H9 (cell line): Measurements from ENCODE around the gene NAALADL1. TPM values are rescaled to one million over a fixed set of nuclear protein-coding genes. Genes with fewer than 3 reads are reported as not detected.
A peak's percentile ranks its signal among the peaks of the same experiment; 100 is the strongest.

ENCODE experiments used
- DNase-seq: peaks from one replicate; pipeline ENCODE4 v3.0.0-alpha.2; 2017
- H2AFZ ChIP-seq: one replicate; pipeline ENCODE4 v1.6.1; 2013; ENCODE audit warnings: mild to moderate bottlenecking, low read length, control low read depth, moderate library complexity
- H2AK5ac ChIP-seq: 2 replicates; pipeline ENCODE4 v1.6.1; 2013; ENCODE audit warnings: low read length, control low read depth, mixed read lengths; ENCODE audit not compliant: insufficient read length
- H2BK120ac ChIP-seq: one replicate; pipeline ENCODE4 v1.6.1; 2013; ENCODE audit warnings: low read depth, mild to moderate bottlenecking, low read length, control low read depth, inconsistent platforms; ENCODE audit not compliant: poor library complexity, severe bottlenecking
- H2BK12ac ChIP-seq: 2 replicates; pipeline ENCODE4 v1.6.1; 2013; ENCODE audit warnings: low read length, control low read depth, mixed read lengths, low read depth; ENCODE audit not compliant: insufficient read length
- H2BK15ac ChIP-seq: 2 replicates; pipeline ENCODE4 v1.6.1; 2013; ENCODE audit warnings: low read depth, low read length, control low read depth
- H2BK20ac ChIP-seq: one replicate; pipeline ENCODE4 v1.6.1; 2013; ENCODE audit warnings: low read depth, mild to moderate bottlenecking, low read length, control low read depth, inconsistent platforms; ENCODE audit not compliant: poor library complexity, severe bottlenecking
- H2BK5ac ChIP-seq: 2 replicates; pipeline ENCODE4 v1.6.1; 2013; ENCODE audit warnings: low read length, control low read depth, mixed read lengths; ENCODE audit not compliant: insufficient read length
- H3K14ac ChIP-seq: 2 replicates; pipeline ENCODE4 v1.6.1; 2013; ENCODE audit warnings: low read length, control low read depth; ENCODE audit not compliant: insufficient read depth
- H3K18ac ChIP-seq: 2 replicates; pipeline ENCODE4 v1.6.1; 2013; ENCODE audit warnings: low read depth, mild to moderate bottlenecking, mixed read lengths, low read length, control low read depth; ENCODE audit not compliant: insufficient read length
- H3K23ac ChIP-seq: 2 replicates; pipeline ENCODE4 v1.6.1; 2013; ENCODE audit warnings: low read length, control low read depth, mixed read lengths, low read depth; ENCODE audit not compliant: insufficient read length
- H3K23me2 ChIP-seq: 2 replicates; pipeline ENCODE4 v1.6.1; 2013; ENCODE audit warnings: low read depth, mild to moderate bottlenecking, mixed read lengths, low read length, control low read depth; ENCODE audit not compliant: insufficient read length, poor library complexity, severe bottlenecking
- H3K27ac ChIP-seq: 2 replicates; pipeline ENCODE4 v1.5.1; 2013; ENCODE audit warnings: low read length, control low read depth, mixed read lengths, low read depth; ENCODE audit not compliant: insufficient read length
- H3K27me3 ChIP-seq: 2 replicates; pipeline ENCODE4 v1.6.1; 2013; ENCODE audit warnings: low read length, control low read depth, inconsistent platforms; ENCODE audit not compliant: insufficient read depth
- H3K4ac ChIP-seq: 2 replicates; pipeline ENCODE4 v1.6.1; 2013; ENCODE audit warnings: low read depth, mild to moderate bottlenecking, control low read depth, inconsistent platforms, low read length, moderate library complexity
- H3K4me1 ChIP-seq: 2 replicates; pipeline ENCODE4 v1.6.1; 2013; ENCODE audit warnings: low read length, control low read depth, inconsistent platforms; ENCODE audit not compliant: insufficient read depth
- H3K4me2 ChIP-seq: 2 replicates; pipeline ENCODE4 v1.6.1; 2013; ENCODE audit warnings: low read length, control low read depth, mixed read lengths; ENCODE audit not compliant: insufficient read length, insufficient read depth
- H3K56ac ChIP-seq: 2 replicates; pipeline ENCODE4 v1.6.1; 2013; ENCODE audit warnings: low read depth, mild to moderate bottlenecking, mixed read lengths, low read length, control low read depth; ENCODE audit not compliant: insufficient read length
- H3K79me1 ChIP-seq: 2 replicates; pipeline ENCODE4 v1.6.1; 2013; ENCODE audit warnings: low read depth, mild to moderate bottlenecking, moderate library complexity, low read length, control low read depth, inconsistent platforms; ENCODE audit not compliant: insufficient read depth, poor library complexity, severe bottlenecking
- H3K79me2 ChIP-seq: 2 replicates; pipeline ENCODE4 v1.6.1; 2013; ENCODE audit warnings: low read length, control low read depth, inconsistent platforms; ENCODE audit not compliant: insufficient read depth
- H3K9ac ChIP-seq: 2 replicates; pipeline ENCODE4 v1.6.1; 2013; ENCODE audit warnings: low read length, control low read depth, mixed read lengths; ENCODE audit not compliant: insufficient read length; ENCODE audit errors: extremely low read depth
- H3K9me3 ChIP-seq: one replicate; pipeline ENCODE4 v1.6.1; 2013; ENCODE audit warnings: low read depth, low read length, inconsistent platforms; ENCODE audit not compliant: control insufficient read depth
- H3T11ph ChIP-seq: one replicate; pipeline ENCODE4 v1.6.1; 2013; ENCODE audit warnings: mild to moderate bottlenecking, low read length, control low read depth, inconsistent platforms
- H4K20me1 ChIP-seq: one replicate; pipeline ENCODE4 v1.6.1; 2013; ENCODE audit not compliant: control insufficient read depth, insufficient read length, insufficient read depth
- H4K5ac ChIP-seq: 2 replicates; pipeline ENCODE4 v1.6.1; 2013; ENCODE audit warnings: low read depth, mild to moderate bottlenecking, mixed read lengths, low read length, control low read depth; ENCODE audit not compliant: insufficient read length
- H4K8ac ChIP-seq: replicated peaks from 2 replicates; pipeline ENCODE4 v1.6.1; 2013; ENCODE audit warnings: low read length, control low read depth, mixed read lengths, low read depth; ENCODE audit not compliant: insufficient read length
- H4K91ac ChIP-seq: 2 replicates; pipeline ENCODE4 v1.6.1; 2013; ENCODE audit warnings: low read depth, mild to moderate bottlenecking, moderate library complexity, mixed read lengths, low read length, control low read depth; ENCODE audit not compliant: insufficient read length
- H3K27ac Mint-ChIP-seq, 3 experiments: 2 replicates in 2 of 3; 3 replicates in 1 of 3; pipeline ENCODE4 v1.8.0; 2020 to 2021; ENCODE audit warnings: mixed read lengths in 3 of 3, mild to moderate bottlenecking in 1 of 3, moderate library complexity in 1 of 3
- H3K27me3 Mint-ChIP-seq: 2 replicates; pipeline ENCODE4 v1.8.0; 2021; ENCODE audit warnings: low read depth, mild to moderate bottlenecking, moderate library complexity, mixed read lengths
- H3K36me3 Mint-ChIP-seq, 3 experiments: 2 replicates in 2 of 3; 3 replicates in 1 of 3; pipeline ENCODE4 v1.8.0; 2020 to 2021; ENCODE audit warnings: low read depth in 3 of 3, mixed read lengths in 3 of 3; ENCODE audit not compliant: insufficient read depth in 1 of 3
- H3K4me1 Mint-ChIP-seq, 2 experiments: 2 replicates each; pipeline ENCODE4 v1.8.0; 2020; ENCODE audit warnings: mixed read lengths in 2 of 2
- H3K4me3 Mint-ChIP-seq, 2 experiments: 2 replicates in 1 of 2; 3 replicates in 1 of 2; pipeline ENCODE4 v1.8.0; 2020 to 2021; ENCODE audit warnings: mild to moderate bottlenecking in 2 of 2, mixed read lengths in 2 of 2, moderate library complexity in 1 of 2
- H3K9me3 Mint-ChIP-seq, 2 experiments: 2 replicates in 1 of 2; 3 replicates in 1 of 2; pipeline ENCODE4 v1.8.0; 2020; ENCODE audit warnings: mild to moderate bottlenecking in 2 of 2, mixed read lengths in 2 of 2, moderate library complexity in 1 of 2
- CTCF ChIP-seq: fragments of 200-600 bp; sonication (generic); conservative IDR thresholded peaks from 3 replicates; pipeline ENCODE4 v1.8.0; 2021; ENCODE audit warnings: antibody characterized with exemption, mild to moderate bottlenecking
- WGBS: extraction: QIAGEN DNeasy Blood & Tissue Kit; methylation state at CpG from one replicate; pipeline ENCODE4 v1.1.7; 2013; ENCODE audit warnings: missing lambda C conversion rate, low lambda C conversion rate, mixed read lengths; ENCODE audit not compliant: insufficient read length; ENCODE audit errors: extremely low coverage; 5-methylcytosine and 5-hydroxymethylcytosine counted together
- total RNA-seq: library from RNA; stranded (reverse); gene quantifications from 2 replicates; pipeline ENCODE4 v1.2.1, GENCODE V29; 2021

The NAALADL1 gene
- total RNA-seq, 1 experiment from 2014 or later: 1.0 TPM

GRCh38 chr11:64996710-64997380 is 61.5 kb downstream of the NAALADL1 start, which contains the start of gene BATF2:
Gene BATF2 (minus strand): TSS chr11:64996971. CDS start chr11:64996914, 57 bp downstream.
- no peaks in the 10 kb centered on the region for H3K27me3 ChIP-seq
- H3K79me2 ChIP-seq: no peaks in the 10 kb centered on the region
- no peak within 1 kb of the TSS for H3K56ac ChIP-seq
- no peak within 1 kb of the TSS for H3T11ph ChIP-seq
- no peaks in the 10 kb centered on the region for H3K23me2 ChIP-seq
- 0 out of 2 replicates have a peak within 1 kb of the TSS, but pooled peaks have one; percentile 39 for H3K14ac ChIP-seq
- H4K20me1 ChIP-seq: no peaks in the 10 kb centered on the region
- no CpG with 5 or more reads among the region's 9 CpGs for WGBS
- no peaks in the 10 kb centered on the region; the same call in 1 of the 2 replicates for H3K27me3 Mint-ChIP-seq
- H3K4me3 Mint-ChIP-seq: peak within 1 kb of the TSS; percentile 44 to 48
- TF ChIP-seq CTCF: peak; percentile 69
- H3K4me1 Mint-ChIP-seq: peaks cover 17 to 21% of the 10 kb centered on the region in 2 experiments
- no peak within 1 kb of the TSS for H3K4ac ChIP-seq
- no peak within 1 kb of the TSS for H3K23ac ChIP-seq
- peaks cover 4% of the 10 kb centered on the region; the same call in 1 of the 2 replicates for H3K4me1 ChIP-seq
- no peak within 1 kb of the TSS for H4K8ac ChIP-seq
- no peak within 1 kb of the TSS for H4K5ac ChIP-seq
- no peak within 1 kb of the TSS for H2BK20ac ChIP-seq
- H3K4me2 ChIP-seq: peak within 1 kb of the TSS; percentile 16
- peak; percentile 90 for DNase-seq
- no peak within 1 kb of the TSS for H2BK15ac ChIP-seq
- H3K9ac ChIP-seq: no peak within 1 kb of the TSS
- H2BK12ac ChIP-seq: peak within 1 kb of the TSS; percentile 28
- no peak within 1 kb of the TSS for H4K91ac ChIP-seq
- no peaks in the 10 kb centered on the region for H3K9me3 Mint-ChIP-seq
- peak within 1 kb of the TSS; percentile 36 for H3K18ac ChIP-seq
- H3K9me3 ChIP-seq: no peaks in the 10 kb centered on the region
- no peak within 1 kb of the TSS for H2BK5ac ChIP-seq
- peak within 1 kb of the TSS; percentile 33 to 96 (median 71); a peak in 6 of 7 replicates for H3K27ac Mint-ChIP-seq
- H3K79me1 ChIP-seq: no peaks in the 10 kb centered on the region
- H3K36me3 Mint-ChIP-seq: no peaks in the 10 kb centered on the region
- peak within 1 kb of the TSS; percentile 2 for H2BK120ac ChIP-seq
- no peak within 1 kb of the TSS for H3K27ac ChIP-seq
- peak within 1 kb of the TSS; percentile 79 for H2AFZ ChIP-seq
- no peak within 1 kb of the TSS for H2AK5ac ChIP-seq
